Muscle of back (tissue), 11 donors: ENCODE data around the gene PTPRD. TPM values are rescaled to one million over a fixed set of nuclear protein-coding genes. Genes with fewer than 3 reads are reported as not detected.
"Not testable (repeated sequence)": the region's sequence is repeated elsewhere in the genome, so short reads cannot be mapped to it uniquely, and the experiment has no call there.

ENCODE experiments used
- DNase-seq, 3 donors: peaks; one replicate each; pipeline versions ENCODE4 v3.0.0 to v3.0.0-alpha.2; 2013
- polyA plus RNA-seq, 10 donors: library from polyadenylated mRNA; unstranded; fragments of 120-200 nt; gene quantifications; one replicate each; pipeline ENCODE4 v1.2.1, GENCODE V29; 2013; ENCODE audit not compliant: insufficient read length in 10 of 10

Gene PTPRD
- polyA plus RNA-seq, 10 donors, result 51.8 to 95.1 (median 75.6) TPM

DNA sequence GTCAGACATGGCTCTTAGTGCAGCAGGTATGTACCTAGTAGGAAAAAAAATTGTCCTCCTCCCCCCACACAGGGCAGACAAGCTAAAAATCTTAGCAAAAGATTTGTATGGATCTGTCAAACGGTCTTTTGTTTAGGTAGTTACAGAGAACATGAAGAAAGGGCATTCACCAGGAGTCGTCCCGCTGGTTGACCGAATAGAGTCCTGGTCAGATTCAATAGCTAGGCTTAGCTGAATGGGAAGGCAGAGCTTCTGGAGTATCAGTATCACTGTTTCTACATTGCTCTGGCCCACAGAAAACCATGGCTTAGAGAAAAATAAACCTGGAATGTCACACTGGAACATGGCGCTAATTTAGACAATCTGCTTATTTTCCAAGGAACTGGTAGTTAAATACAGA is 642.3 kb downstream of the PTPRD start:
- no peak for DNase-seq

DNA sequence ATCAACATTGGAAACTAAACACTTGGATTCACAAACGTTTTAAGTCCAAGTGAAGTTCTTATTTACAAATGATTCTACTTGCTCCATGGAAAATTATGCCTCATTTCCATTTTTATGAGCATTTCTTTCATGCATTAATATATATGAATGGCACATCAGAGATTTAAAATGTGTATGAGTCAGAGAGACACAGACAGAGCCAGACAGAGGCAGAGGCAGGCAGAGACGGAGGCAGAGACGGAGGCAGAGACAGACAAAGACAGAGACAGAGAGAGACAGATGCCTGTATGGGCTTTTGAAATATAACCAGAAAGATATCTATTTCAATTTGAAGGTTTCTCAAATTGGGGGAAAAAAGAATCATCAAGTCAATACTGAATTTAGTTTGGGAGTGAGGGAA is 649.0 kb downstream of the PTPRD start:
- no peak for DNase-seq

- DNase-seq, result no peak
Observed at GRCh38 chr9:9961934-9962333, 650.9 kb downstream of the PTPRD start.

DNA sequence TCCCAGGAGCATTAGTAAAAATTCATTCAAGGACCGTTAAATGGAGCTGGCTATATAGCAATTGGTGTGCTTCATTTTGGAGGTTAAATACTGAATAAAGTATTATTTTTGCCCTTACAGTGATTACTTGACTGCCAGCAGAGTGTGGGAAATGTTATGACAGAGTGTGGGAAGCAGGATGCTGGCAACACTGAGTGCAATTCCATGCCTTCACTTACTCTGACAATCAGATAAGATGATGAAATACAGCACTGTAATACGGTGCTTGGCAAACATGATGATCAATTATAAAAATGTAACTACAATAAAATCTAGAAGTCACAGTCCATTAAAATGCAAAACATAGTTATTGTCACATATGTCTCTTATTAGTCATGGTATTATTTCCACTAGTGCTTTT is 651.3 kb downstream of the PTPRD start:
- DNase-seq, result no peak

DNA sequence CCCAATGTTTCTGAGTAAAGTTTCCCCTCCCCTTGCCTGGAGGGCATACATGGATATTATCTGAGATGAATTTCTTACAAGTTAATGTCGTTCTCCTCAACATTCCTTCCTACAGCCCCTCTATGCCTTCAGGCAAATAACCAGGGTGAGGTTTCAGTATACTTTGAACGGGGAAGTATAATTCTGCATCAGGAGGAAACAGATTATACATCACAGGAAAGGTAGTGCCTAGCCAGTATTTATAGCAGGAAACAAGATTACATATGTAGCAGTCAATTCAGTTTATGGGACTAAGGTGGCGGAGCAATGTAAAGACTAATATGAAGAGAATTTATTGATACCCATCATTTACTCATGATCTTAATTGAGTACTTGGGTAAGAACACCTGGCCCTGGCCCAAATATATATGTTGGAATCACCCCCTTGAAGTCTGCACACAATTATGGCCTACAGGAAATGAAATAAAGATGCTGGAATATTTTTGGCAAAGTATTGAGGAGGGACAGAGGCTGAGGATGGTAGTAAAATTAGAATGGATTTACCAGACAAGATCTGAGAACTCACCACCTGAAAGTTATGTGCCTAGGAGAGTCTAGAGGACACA is 661.1 kb downstream of the PTPRD start:
- no peak for DNase-seq

DNA sequence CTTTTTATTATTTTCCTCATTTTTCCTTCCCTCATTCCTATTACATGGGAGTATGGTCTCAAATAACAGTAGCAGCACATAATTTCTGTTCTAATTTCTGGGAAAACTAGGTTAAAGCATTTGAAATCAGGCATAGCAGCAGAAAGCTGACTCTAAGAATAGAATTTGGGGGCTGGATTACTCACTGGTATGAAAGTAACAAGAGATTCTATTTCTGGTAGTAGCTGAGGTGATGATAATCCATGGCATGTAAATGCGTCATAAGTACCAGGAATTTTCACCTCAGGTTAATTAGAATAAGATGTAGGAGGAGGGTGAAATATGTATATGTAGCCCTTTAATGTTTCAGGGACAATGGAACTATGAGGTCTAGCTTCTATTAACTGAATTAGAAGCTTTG is 662.0 kb downstream of the PTPRD start:
- DNase-seq, result peak in 1 of 3 donors; percentile 87

GRCh38 chr9:9949978-9950377 is 662.8 kb downstream of the PTPRD start:
- DNase-seq, result no peak

- DNase-seq, result no peak
Observed at GRCh38 chr9:9949368-9949767, 663.4 kb downstream of the PTPRD start.

- no peak for DNase-seq
Observed at GRCh38 chr9:9945966-9946365, 666.8 kb downstream of the PTPRD start.

- DNase-seq, result peak; percentile 64 to 81 (median 77)
Observed at GRCh38 chr9:9942764-9943424, 669.9 kb downstream of the PTPRD start.

DNA sequence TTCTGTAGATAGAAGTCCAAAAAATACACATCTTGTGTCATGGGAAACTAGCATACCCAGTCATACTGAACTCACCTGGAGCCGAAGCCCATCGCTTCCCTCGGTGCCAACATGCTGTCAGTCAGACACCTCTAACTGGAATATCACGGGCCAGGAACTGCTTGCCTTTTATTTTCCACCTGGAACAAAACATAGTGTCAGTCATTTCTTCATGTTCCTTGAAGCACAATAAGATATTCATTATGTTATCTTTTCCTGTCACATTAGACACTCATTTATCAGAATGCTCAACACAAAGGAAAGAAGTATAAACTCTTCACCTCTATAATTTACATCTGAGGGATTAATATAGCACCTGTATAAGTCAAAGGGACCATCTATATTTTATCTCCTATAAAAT is 674.4 kb downstream of the PTPRD start:
- no peak for DNase-seq

- not testable (repeated sequence) for DNase-seq
Observed at GRCh38 chr9:9931464-9931863, 681.3 kb downstream of the PTPRD start.

DNA sequence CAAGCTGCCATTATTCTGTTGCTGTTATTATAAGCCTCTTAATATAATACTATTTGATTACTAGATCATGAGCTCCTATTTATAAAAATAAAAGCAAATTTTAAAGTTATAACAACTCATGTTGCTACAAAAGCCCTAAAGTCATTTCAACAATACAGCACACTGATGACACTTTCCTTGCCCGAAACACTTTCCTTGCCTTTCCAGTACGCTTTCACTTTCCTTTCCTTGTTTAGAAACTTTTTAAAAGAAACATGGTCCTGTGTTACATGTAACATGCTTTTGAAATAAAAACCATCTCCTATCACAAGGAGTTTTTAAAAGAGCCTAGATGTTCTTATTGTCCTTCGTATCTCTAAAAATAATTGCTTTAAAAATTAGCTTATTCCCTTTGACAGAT is 688.4 kb downstream of the PTPRD start:
- DNase-seq, result no peak

GRCh38 chr9:9921805-9922204 is 691.0 kb downstream of the PTPRD start:
- DNase-seq, result no peak

- no peak for DNase-seq
Observed at GRCh38 chr9:9920425-9921060, 692.3 kb downstream of the PTPRD start.

- no peak for DNase-seq
Observed at GRCh38 chr9:9919174-9919775, 693.5 kb downstream of the PTPRD start.

DNA sequence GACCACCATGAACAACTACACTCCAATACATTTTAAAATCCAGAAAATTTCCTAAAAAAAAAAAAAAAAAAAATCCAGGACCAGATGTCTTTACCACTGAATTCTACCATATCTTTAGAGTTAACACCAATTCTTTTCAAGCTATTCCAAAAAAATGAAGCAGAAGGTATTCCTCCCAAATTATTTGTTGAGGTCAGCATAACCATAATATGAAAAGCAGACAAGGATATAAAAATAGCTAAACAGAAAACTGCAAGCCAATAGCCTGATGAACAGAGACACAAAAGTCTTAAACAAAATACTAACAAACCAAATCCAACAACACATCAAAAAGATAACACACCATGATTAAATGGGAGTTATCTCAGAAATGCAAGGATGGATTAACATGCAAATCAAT is 695.4 kb downstream of the PTPRD start:
- DNase-seq, result no peak

DNA sequence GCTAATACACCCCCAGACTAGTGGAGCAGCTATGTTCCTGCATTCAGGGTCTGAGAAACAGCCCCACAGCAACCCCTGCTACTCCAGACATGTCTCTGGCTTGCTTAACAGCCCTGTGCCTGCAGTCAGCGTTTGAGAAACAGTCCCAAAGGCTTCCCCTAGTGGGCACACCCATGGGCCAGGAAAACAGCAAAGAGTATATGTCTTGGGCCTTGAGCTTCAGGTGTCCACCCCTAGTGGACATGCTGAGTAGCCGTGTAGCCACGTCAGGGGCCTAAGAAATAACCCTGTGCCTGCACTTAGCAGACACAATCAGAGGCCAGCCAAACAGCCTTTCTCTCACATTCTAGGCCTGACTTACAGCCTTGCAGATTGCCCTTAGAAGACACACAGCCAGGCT is 698.6 kb downstream of the PTPRD start:
- DNase-seq, result no peak

DNA sequence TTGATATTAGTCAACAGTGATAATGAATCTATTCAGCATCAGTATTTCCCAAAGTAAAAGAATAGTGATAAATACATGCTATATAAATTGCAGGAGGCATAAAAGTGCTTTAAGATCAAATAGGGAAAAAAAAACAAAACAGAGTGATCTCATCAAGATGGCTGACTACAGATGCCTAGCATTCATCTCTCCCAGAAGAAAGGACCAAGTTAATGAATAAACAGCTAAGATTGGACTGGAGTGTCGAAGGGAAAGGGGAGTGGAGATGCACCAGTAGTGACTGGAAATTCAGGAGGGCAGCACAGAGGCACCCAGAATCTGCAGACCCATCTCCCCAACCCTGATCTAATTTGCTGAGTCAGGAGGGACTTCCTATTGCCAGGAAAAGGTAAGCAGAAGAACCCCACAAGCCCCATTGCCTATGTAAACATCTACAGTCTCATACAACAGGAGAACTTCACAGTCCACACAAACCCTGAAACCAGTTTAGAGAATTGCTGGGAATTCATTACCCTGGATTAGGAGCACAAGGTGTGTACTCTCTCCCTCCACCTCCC is 699.4 kb downstream of the PTPRD start:
- no peak for DNase-seq

GRCh38 chr9:9912459-9912858 is 700.3 kb downstream of the PTPRD start:
- no peak for DNase-seq

GRCh38 chr9:9905736-9906135 is 707.1 kb downstream of the PTPRD start:
- DNase-seq, result no peak

DNA sequence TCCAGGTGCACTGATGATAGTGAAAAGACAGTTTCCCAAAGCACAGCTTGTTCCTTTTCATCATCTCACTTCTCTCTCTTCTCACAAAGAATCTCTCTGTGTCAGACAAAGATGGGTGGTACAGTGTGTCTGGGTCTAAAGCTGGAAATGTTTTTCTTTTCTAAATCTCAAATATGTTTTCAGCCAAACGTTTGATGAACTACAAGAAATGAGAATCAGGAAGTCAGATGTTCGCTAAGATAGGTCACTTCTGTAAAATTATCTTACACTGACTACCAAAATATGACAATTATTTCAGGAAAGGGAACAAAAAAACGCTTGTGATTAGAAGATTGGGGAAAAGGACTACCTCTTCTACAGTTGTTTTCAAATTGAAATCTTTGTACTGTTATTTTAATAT is 708.8 kb downstream of the PTPRD start:
- no peak for DNase-seq

DNA sequence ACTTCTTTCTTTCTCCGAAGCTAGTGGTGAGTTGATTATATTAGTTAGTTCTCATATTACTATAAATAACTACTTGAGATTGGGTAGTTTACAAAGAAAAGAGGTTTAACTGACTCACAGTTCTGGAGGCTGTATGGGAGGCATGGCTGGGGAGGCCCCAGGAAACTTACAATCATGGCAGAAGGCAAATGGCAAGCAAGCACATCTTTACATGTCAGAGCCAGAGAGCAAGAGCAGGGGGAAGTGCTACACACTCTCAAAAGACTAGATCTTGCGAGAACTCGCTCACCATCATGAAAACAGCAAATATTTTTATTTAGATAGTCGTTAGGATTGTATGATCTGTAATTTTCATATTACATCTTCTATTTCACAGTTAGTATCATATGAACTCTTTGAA is 711.2 kb downstream of the PTPRD start:
- DNase-seq, result no peak
